GM12875 (cell line): ENCODE results near the gene GPR35.
"Not testable (repeated sequence)": the region's sequence is repeated elsewhere in the genome, so short reads cannot be mapped to it uniquely, and the experiment has no call there.

ENCODE experiments used
- H3K4me3 ChIP-seq: one replicate; pipeline ENCODE4 v1.5.1; 2011; ENCODE audit warnings: low read depth, low read length, control low read depth
- TF ChIP-seq, protein P1 (sequence below): IDR thresholded peaks from 2 replicates; pipeline ENCODE4 v1.5.1; 2011; ENCODE audit warnings: low read depth, mild to moderate bottlenecking, control low read depth, inconsistent platforms, low read length, moderate library complexity, borderline replicate concordance; ENCODE audit not compliant: insufficient read depth

GPR35 gene

GRCh38 chr2:240613781-240614180 is 11.5 kb upstream of the GPR35 start:
- TF ChIP-seq, protein P1, sequence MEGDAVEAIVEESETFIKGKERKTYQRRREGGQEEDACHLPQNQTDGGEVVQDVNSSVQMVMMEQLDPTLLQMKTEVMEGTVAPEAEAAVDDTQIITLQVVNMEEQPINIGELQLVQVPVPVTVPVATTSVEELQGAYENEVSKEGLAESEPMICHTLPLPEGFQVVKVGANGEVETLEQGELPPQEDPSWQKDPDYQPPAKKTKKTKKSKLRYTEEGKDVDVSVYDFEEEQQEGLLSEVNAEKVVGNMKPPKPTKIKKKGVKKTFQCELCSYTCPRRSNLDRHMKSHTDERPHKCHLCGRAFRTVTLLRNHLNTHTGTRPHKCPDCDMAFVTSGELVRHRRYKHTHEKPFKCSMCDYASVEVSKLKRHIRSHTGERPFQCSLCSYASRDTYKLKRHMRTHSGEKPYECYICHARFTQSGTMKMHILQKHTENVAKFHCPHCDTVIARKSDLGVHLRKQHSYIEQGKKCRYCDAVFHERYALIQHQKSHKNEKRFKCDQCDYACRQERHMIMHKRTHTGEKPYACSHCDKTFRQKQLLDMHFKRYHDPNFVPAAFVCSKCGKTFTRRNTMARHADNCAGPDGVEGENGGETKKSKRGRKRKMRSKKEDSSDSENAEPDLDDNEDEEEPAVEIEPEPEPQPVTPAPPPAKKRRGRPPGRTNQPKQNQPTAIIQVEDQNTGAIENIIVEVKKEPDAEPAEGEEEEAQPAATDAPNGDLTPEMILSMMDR = no peak
- no peak overlapping the region for H3K4me3 ChIP-seq

GRCh38 chr2:240614391-240614790 is 10.9 kb upstream of the GPR35 start:
- H3K4me3 ChIP-seq = no peak overlapping the region
- TF ChIP-seq, protein P1 = no peak

DNA sequence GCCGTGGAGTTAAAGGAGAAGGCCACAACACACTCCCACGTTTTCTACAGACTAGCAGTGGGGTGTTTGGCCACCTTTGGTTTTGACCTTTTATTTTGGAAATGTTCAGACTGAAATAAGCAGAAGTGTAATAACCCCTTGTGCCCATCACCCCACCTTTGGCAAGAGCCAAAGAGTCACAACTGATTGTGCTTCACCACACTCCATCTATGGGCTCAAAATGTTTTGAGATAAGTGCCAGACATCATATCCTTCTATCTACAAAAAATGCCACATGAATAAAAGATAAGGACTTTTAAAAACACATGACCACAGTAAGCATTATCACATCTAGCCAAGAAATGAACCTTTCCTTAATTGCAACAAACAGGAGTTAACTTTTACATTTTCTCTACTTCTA is 9.9 kb upstream of the GPR35 start:
- H3K4me3 ChIP-seq = no peak overlapping the region
- TF ChIP-seq, protein P1 = no peak

DNA sequence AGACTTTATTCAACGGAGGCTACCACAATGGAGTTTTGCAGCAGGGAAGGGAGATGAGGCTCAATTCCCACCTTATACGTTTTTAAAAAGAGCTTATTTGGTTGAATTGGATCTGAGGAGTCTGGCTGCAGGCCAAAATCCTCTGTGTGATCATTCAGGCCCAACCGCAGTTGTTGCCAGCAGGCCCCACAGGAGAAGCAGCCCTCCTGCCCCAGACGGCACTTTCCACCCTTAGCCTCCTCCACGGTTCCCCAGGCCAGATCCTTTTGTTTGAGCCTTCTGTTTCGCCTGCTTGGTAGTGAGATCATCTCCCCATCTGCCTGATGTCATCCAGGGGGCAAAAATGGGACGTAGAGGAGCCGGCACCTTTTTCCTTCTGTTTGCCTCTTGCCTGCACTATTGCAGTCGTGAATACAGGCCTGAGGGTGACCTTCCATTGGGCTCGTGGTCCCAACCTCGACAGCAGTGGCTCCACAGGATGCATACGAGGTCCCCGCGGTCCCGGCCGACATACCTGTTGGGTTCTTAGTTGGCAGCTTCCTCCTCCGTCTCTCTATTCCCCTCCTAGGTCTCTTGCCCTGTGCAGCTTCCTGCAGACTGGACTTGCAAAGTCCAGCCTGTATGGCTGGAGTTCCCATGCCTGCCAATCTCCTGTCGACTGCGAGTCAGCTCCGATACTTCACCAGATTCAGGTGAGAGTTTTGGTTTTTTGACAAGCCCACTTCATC is 9.3 kb upstream of the GPR35 start:
- TF ChIP-seq, protein P1 = no peak
- H3K4me3 ChIP-seq = no peak overlapping the region

- H3K4me3 ChIP-seq = not testable (repeated sequence)
Measured at GRCh38 chr2:240616860-240617666, 8.2 kb upstream of the GPR35 start.

DNA sequence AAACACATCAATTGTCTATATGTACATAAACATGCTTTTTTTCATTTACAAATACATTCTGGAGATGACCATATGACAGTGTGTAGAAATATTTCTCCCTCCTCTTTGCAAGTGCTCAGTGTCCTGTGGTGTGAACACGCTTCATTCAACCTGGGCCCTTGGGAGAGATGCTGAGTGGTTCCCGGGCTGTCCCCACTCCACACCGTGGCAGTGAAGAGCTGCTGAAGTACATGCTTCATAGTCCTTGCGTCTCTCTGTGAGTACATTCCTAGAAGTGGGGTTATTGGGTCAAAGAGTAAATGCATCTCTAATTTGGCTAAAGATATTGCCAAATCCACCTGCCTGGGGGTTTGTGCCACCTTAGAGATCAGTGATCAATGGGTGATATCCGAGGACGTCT is 6.5 kb upstream of the GPR35 start:
- H3K4me3 ChIP-seq = no peak overlapping the region
- TF ChIP-seq, protein P1 = no peak

DNA sequence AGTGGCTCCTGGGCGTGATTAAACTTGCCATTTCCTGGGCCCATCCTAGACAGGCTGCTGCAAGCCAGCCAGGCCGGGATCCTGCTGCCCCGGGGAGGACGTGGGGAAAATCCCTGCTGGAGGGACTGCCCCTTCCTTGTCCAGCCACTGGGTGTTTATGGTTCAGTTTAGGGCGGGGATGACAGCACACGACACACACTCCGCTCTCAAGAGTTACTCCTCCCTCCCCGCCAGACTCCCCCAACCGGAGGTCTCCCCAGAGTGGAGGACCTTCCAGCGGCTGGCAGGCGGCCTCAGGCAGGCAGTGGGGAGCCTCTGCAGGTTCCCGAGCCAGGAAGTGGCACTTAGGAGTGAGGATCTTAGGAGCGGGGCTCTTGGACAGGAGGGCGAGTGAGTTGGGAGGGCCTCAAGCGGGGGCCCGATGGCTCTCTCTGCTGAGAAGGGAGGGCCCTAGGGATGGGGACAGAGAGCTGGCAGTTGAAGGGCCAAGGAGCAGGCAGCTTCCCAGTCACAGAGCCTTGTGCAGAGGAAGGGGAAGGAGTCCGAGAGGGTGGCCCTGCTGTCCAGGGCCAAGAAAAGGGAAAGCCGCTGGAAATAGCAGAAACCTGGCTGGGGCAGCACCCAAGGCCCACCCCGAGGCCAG is 5.7 kb upstream of the GPR35 start:
- TF ChIP-seq, protein P1 = no peak
- no peak overlapping the region for H3K4me3 ChIP-seq
